Keratinocyte (primary cell): ENCODE results near the gene PGLYRP2. TPM values are rescaled to one million over a fixed set of nuclear protein-coding genes. Genes with fewer than 3 reads are reported as not detected.

ENCODE experiments used
- DNase-seq: peaks from one replicate; pipeline ENCODE4 v3.0.0-alpha.2; 2011; ENCODE audit warnings: low read depth, missing footprints, low spot score
- FAIRE-seq: peaks from 2 replicates; lab custom pipeline; 2011; peaks lifted over from hg19 to GRCh38; lab: Jason Lieb, UNC
- H2AFZ ChIP-seq: 2 replicates; pipeline ENCODE4 v1.6.0; 2012; ENCODE audit warnings: low read length, control low read depth, inconsistent platforms; ENCODE audit not compliant: control insufficient read depth
- H3K27ac ChIP-seq: 2 replicates; pipeline ENCODE4 v1.5.1; 2011; ENCODE audit warnings: low read length; ENCODE audit not compliant: control insufficient read depth, insufficient read depth
- H3K27me3 ChIP-seq: 3 replicates; pipeline ENCODE4 v1.6.0; 2011; ENCODE audit warnings: low read length; ENCODE audit not compliant: control insufficient read depth, insufficient read depth; ENCODE audit errors: extremely low read depth
- H3K36me3 ChIP-seq, 2 experiments: 2 replicates in 1 of 2; 3 replicates in 1 of 2; pipeline ENCODE4 v1.5.1; 2011; ENCODE audit warnings: low read length in 2 of 2, mild to moderate bottlenecking in 1 of 2; ENCODE audit not compliant: control insufficient read depth in 2 of 2, insufficient read depth in 2 of 2; ENCODE audit errors: extremely low read depth in 1 of 2
- H3K4me1 ChIP-seq: 3 replicates; pipeline ENCODE4 v1.5.1; 2011; ENCODE audit warnings: low read length; ENCODE audit not compliant: control insufficient read depth, insufficient read depth; ENCODE audit errors: extremely low read depth
- H3K4me2 ChIP-seq: 3 replicates; pipeline ENCODE4 v1.6.0; 2011; ENCODE audit warnings: low read depth, low read length; ENCODE audit not compliant: control insufficient read depth, insufficient read depth; ENCODE audit errors: extremely low read depth
- H3K4me3 ChIP-seq, 3 experiments: fragments of 200-600 bp in 1 of 3; sonication (generic) in 1 of 3; 2 replicates in 2 of 3; 3 replicates in 1 of 3; pipeline ENCODE4 v1.5.1; 2011 to 2016; ENCODE audit warnings: low read length in 3 of 3, mild to moderate bottlenecking in 3 of 3, control low read depth in 2 of 3, inconsistent platforms in 1 of 3, low read depth in 1 of 3, mixed read lengths in 1 of 3, mixed run types in 1 of 3, moderate library complexity in 1 of 3; ENCODE audit not compliant: control insufficient read depth in 2 of 3, insufficient read depth in 2 of 3; ENCODE audit errors: extremely low read depth in 1 of 3
- H3K79me2 ChIP-seq: 2 replicates; pipeline ENCODE4 v1.6.0; 2012; ENCODE audit warnings: low read length; ENCODE audit not compliant: control insufficient read depth, insufficient read depth
- H3K9ac ChIP-seq: 3 replicates; pipeline ENCODE4 v1.6.0; 2011; ENCODE audit warnings: low read length; ENCODE audit not compliant: control insufficient read depth, insufficient read depth; ENCODE audit errors: extremely low read depth
- H3K9me1 ChIP-seq: 3 replicates; pipeline ENCODE4 v1.6.0; 2011; ENCODE audit warnings: low read length; ENCODE audit not compliant: control insufficient read depth, insufficient read depth; ENCODE audit errors: extremely low read depth
- H3K9me3 ChIP-seq: 2 replicates; pipeline ENCODE4 v1.5.1; 2012; ENCODE audit warnings: low read depth, low read length; ENCODE audit not compliant: control insufficient read depth
- H4K20me1 ChIP-seq: 3 replicates; pipeline ENCODE4 v1.6.0; 2011; ENCODE audit warnings: low read length; ENCODE audit not compliant: control insufficient read depth, insufficient read depth; ENCODE audit errors: extremely low read depth
- CTCF ChIP-seq, 3 experiments: IDR thresholded peaks in 1 of 3; conservative IDR thresholded peaks in 1 of 3; optimal IDR thresholded peaks in 1 of 3; 2 replicates in 2 of 3; 3 replicates in 1 of 3; pipeline versions ENCODE3 to v1.5.1; 2011; ENCODE audit warnings: low read length in 3 of 3, mild to moderate bottlenecking in 3 of 3, moderate library complexity in 2 of 3, control low read depth in 1 of 3, inconsistent platforms in 1 of 3; ENCODE audit not compliant: insufficient read depth in 2 of 3; ENCODE audit errors: extremely low read depth in 1 of 3
- EZH2 ChIP-seq: IDR thresholded peaks from one replicate; pipeline ENCODE4 v1.6.1; 2012; ENCODE audit warnings: inconsistent platforms, mild to moderate bottlenecking, low read length, moderate library complexity
- dilution Hi-C: fragments of 300-500 bp; cut with MboI; formaldehyde crosslinking; loops from one replicate; pipeline ENCODE4 v1.7.0; 2020; ENCODE audit warnings: low sequenced_read_pairs; ENCODE audit not compliant: extremely low pct_ligation_motif_present
- polyA plus RNA-seq, 5 experiments: library from polyadenylated mRNA; depleted of rRNA in 3 of 5; stranded (reverse) in 3 of 5; stranded (forward) in 1 of 5; unstranded in 1 of 5; fragments of >200 nt; gene quantifications; 1 replicate in 1 of 5; 2 replicates in 3 of 5; 3 replicates in 1 of 5; pipeline versions ENCODE4 v1.2.1 to v1.2.3, GENCODE V29; 2011 to 2012; ENCODE audit warnings: missing spikeins in 2 of 5, low read depth in 1 of 5, low replicate concordance in 1 of 5

PGLYRP2 gene
- polyA plus RNA-seq, 1 donor (not counting 4 experiments of a cell fraction or from before 2014, with no cell fraction given), result not detected

- Histone ChIP-seq H3K4me3 (no peak overlapping the region), H3K27me3 (peaks cover 69% of the 10 kb centered on the region), H3K9ac (no peak overlapping the region), H3K4me1 (peaks cover 3% of the 10 kb centered on the region), H3K36me3 (no peaks in the 10 kb centered on the region), H3K9me3 (no peaks in the 10 kb centered on the region), H3K9me1 (no peaks in the 10 kb centered on the region), H3K27ac (no peak overlapping the region), H3K4me2 (peak overlapping the region; percentile 48), H4K20me1 (no peaks in the 10 kb centered on the region), H3K79me2 (no peaks in the 10 kb centered on the region), H2AFZ (no peak overlapping the region)
- no peak for TF ChIP-seq CTCF (optimal IDR thresholded peaks at IDR 0.05 in 1 of 3, IDR thresholded peaks at IDR 0.05 in 1 of 3, conservative IDR thresholded peaks at IDR 0.05 in 1 of 3; ENCODE audit: extremely low read depth in 1 of 3, insufficient read depth in 2 of 3, low read length in 3 of 3)
- TF ChIP-seq EZH2, result no peak
- DNase-seq, result no peak
- no peak for FAIRE-seq
- dilution Hi-C loops, result no loop called here
Observed at GRCh38 chr19:15456871-15457700, 22.2 kb downstream of the PGLYRP2 start.

DNA sequence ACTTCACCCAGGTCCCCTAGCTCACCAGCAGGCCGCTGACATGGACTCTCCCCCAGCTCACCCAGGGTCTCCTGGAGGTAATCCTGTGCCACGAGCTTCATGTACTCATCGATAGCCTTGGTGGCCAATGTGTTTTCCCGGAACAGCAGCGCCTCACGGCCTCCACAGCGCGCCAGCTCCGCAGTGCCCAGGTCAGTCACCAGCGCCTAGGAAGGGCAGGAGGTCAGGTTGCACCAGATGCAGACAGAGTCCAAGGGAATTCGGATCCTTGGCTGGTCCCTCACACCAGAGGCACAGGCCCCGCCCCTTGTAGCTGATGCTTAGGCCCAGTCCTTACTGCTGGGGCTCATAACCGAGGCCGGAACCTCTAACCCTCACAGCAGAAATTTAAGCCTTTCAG lies 22.9 kb downstream of the PGLYRP2 start:
- H3K27ac ChIP-seq, result no peak overlapping the region
- H3K36me3 ChIP-seq, result no peaks in the 10 kb centered on the region
- FAIRE-seq (no peak), DNase-seq (no peak)
- peaks cover 3% of the 10 kb centered on the region for H3K4me1 ChIP-seq
- dilution Hi-C loops, result no loop called here
- H3K9me3 ChIP-seq, result no peaks in the 10 kb centered on the region
- H3K9me1 ChIP-seq, result no peaks in the 10 kb centered on the region
- no peaks in the 10 kb centered on the region for H3K79me2 ChIP-seq
- H3K4me3 ChIP-seq, result no peak overlapping the region
- H3K9ac ChIP-seq, result no peak overlapping the region
- TF ChIP-seq EZH2, result no peak
- TF ChIP-seq CTCF (optimal IDR thresholded peaks at IDR 0.05 in 1 of 3, IDR thresholded peaks at IDR 0.05 in 1 of 3, conservative IDR thresholded peaks at IDR 0.05 in 1 of 3; ENCODE audit: extremely low read depth in 1 of 3, insufficient read depth in 2 of 3, low read length in 3 of 3), result no peak
- H3K27me3 ChIP-seq, result peaks cover 67% of the 10 kb centered on the region
- no peaks in the 10 kb centered on the region for H4K20me1 ChIP-seq
- H2AFZ ChIP-seq, result no peak overlapping the region
- no peak overlapping the region for H3K4me2 ChIP-seq
